ENCODE measurements around the gene ZNFX1.

ZNFX1 gene

GRCh38 chr20:49281913-49282467, 4.1 kb upstream of the ZNFX1 start:
- peaks cover 64% of the 10 kb centered on the region for H3K36me3 ChIP-seq (ENCODE audit: control insufficient read depth, insufficient read depth, low read length)
- no peak overlapping the region for H3K27ac ChIP-seq (ENCODE audit: low read depth, low read length)
- peaks cover 6% of the 10 kb centered on the region for H3K4me1 ChIP-seq (ENCODE audit: control insufficient read depth, insufficient read depth, low read length)
- H3K4me3 ChIP-seq (ENCODE audit: low read length) = no peak overlapping the region
- no peaks in the 10 kb centered on the region for H3K27me3 ChIP-seq (ENCODE audit: control insufficient read depth, insufficient read depth, low read length)
- no peak overlapping the region for H3K9ac ChIP-seq (ENCODE audit: low read length)

- no peaks in the 10 kb centered on the region for H3K27me3 ChIP-seq (ENCODE audit: control insufficient read depth, insufficient read depth, low read length)
- H3K9ac ChIP-seq (ENCODE audit: low read length) = no peak overlapping the region
- no peak overlapping the region for H3K27ac ChIP-seq (ENCODE audit: low read depth, low read length)
- H3K4me1 ChIP-seq (ENCODE audit: control insufficient read depth, insufficient read depth, low read length) = peaks cover 9% of the 10 kb centered on the region
- peaks cover 57% of the 10 kb centered on the region for H3K36me3 ChIP-seq (ENCODE audit: control insufficient read depth, insufficient read depth, low read length)
- no peak overlapping the region for H3K4me3 ChIP-seq (ENCODE audit: low read length)
Measured at GRCh38 chr20:49281059-49281912, 3.4 kb upstream of the ZNFX1 start.

GRCh38 chr20:49280463-49281058, 2.7 kb upstream of the ZNFX1 start:
- H3K9ac ChIP-seq (ENCODE audit: low read length) = no peak overlapping the region
- no peaks in the 10 kb centered on the region for H3K27me3 ChIP-seq (ENCODE audit: control insufficient read depth, insufficient read depth, low read length)
- peak overlapping the region; percentile 99 for H3K4me3 ChIP-seq (ENCODE audit: low read length)
- no peak overlapping the region for H3K27ac ChIP-seq (ENCODE audit: low read depth, low read length)
- peaks cover 50% of the 10 kb centered on the region for H3K36me3 ChIP-seq (ENCODE audit: control insufficient read depth, insufficient read depth, low read length)
- H3K4me1 ChIP-seq (ENCODE audit: control insufficient read depth, insufficient read depth, low read length) = peaks cover 15% of the 10 kb centered on the region

- Histone ChIP-seq H3K4me3 (ENCODE audit: low read length) (peak overlapping the region; percentile 99), H3K36me3 (ENCODE audit: control insufficient read depth, insufficient read depth, low read length) (peaks cover 44% of the 10 kb centered on the region), H3K4me1 (ENCODE audit: control insufficient read depth, insufficient read depth, low read length) (peaks cover 16% of the 10 kb centered on the region), H3K9ac (ENCODE audit: low read length) (no peak overlapping the region), H3K27me3 (ENCODE audit: control insufficient read depth, insufficient read depth, low read length) (no peaks in the 10 kb centered on the region), H3K27ac (ENCODE audit: low read depth, low read length) (no peak overlapping the region)
Measured at GRCh38 chr20:49279677-49280462, 2.0 kb upstream of the ZNFX1 start.

GRCh38 chr20:49278818-49279676, 1.2 kb upstream of the ZNFX1 start:
- peak overlapping the region; percentile 91 for H3K27ac ChIP-seq (ENCODE audit: low read depth, low read length)
- peaks cover 16% of the 10 kb centered on the region for H3K4me1 ChIP-seq (ENCODE audit: control insufficient read depth, insufficient read depth, low read length)
- H3K36me3 ChIP-seq (ENCODE audit: control insufficient read depth, insufficient read depth, low read length) = peaks cover 38% of the 10 kb centered on the region
- H3K27me3 ChIP-seq (ENCODE audit: control insufficient read depth, insufficient read depth, low read length) = no peaks in the 10 kb centered on the region
- H3K4me3 ChIP-seq (ENCODE audit: low read length) = peak overlapping the region; percentile 99
- peak overlapping the region; percentile 91 for H3K9ac ChIP-seq (ENCODE audit: low read length)

GRCh38 chr20:49277786-49278035, 146 bp downstream of the ZNFX1 start:
- Histone ChIP-seq H3K36me3 (ENCODE audit: control insufficient read depth, insufficient read depth, low read length) (peaks cover 33% of the 10 kb centered on the region), H3K27ac (ENCODE audit: low read depth, low read length) (peak overlapping the region; percentile 91), H3K9ac (ENCODE audit: low read length) (peak overlapping the region; percentile 87), H3K4me3 (ENCODE audit: low read length) (peak overlapping the region; percentile 99), H3K4me1 (ENCODE audit: control insufficient read depth, insufficient read depth, low read length) (peaks cover 16% of the 10 kb centered on the region), H3K27me3 (ENCODE audit: control insufficient read depth, insufficient read depth, low read length) (no peaks in the 10 kb centered on the region)

GRCh38 chr20:49276961-49277785, 684 bp downstream of the ZNFX1 start:
- peaks cover 28% of the 10 kb centered on the region for H3K36me3 ChIP-seq (ENCODE audit: control insufficient read depth, insufficient read depth, low read length)
- peaks cover 16% of the 10 kb centered on the region for H3K4me1 ChIP-seq (ENCODE audit: control insufficient read depth, insufficient read depth, low read length)

GRCh38 chr20:49276161-49276960, 1.5 kb downstream of the ZNFX1 start:
- Histone ChIP-seq H3K27me3 (ENCODE audit: control insufficient read depth, insufficient read depth, low read length) (no peaks in the 10 kb centered on the region), H3K36me3 (ENCODE audit: control insufficient read depth, insufficient read depth, low read length) (peaks cover 22% of the 10 kb centered on the region), H3K4me3 (ENCODE audit: low read length) (peak overlapping the region; percentile 99), H3K4me1 (ENCODE audit: control insufficient read depth, insufficient read depth, low read length) (peaks cover 16% of the 10 kb centered on the region), H3K27ac (ENCODE audit: low read depth, low read length) (peak overlapping the region; percentile 91), H3K9ac (ENCODE audit: low read length) (no peak overlapping the region)

More at GRCh38 chr20:49276961-49277785, 684 bp downstream of the ZNFX1 start:
- H3K27me3 ChIP-seq (ENCODE audit: control insufficient read depth, insufficient read depth, low read length) = no peaks in the 10 kb centered on the region
- peak overlapping the region; percentile 87 for H3K9ac ChIP-seq (ENCODE audit: low read length)
- H3K27ac ChIP-seq (ENCODE audit: low read depth, low read length) = peak overlapping the region; percentile 91
- H3K4me3 ChIP-seq (ENCODE audit: low read length) = peak overlapping the region; percentile 99

GRCh38 chr20:49275636-49276035, 2.2 kb downstream of the ZNFX1 start:
- Histone ChIP-seq H3K4me1 (ENCODE audit: control insufficient read depth, insufficient read depth, low read length) (peaks cover 16% of the 10 kb centered on the region), H3K4me3 (ENCODE audit: low read length) (no peak overlapping the region), H3K27me3 (ENCODE audit: control insufficient read depth, insufficient read depth, low read length) (no peaks in the 10 kb centered on the region), H3K27ac (ENCODE audit: low read depth, low read length) (no peak overlapping the region), H3K9ac (ENCODE audit: low read length) (no peak overlapping the region), H3K36me3 (ENCODE audit: control insufficient read depth, insufficient read depth, low read length) (peaks cover 21% of the 10 kb centered on the region)

GRCh38 chr20:49275216-49275615, 2.6 kb downstream of the ZNFX1 start:
- no peak overlapping the region for H3K27ac ChIP-seq (ENCODE audit: low read depth, low read length)
- H3K36me3 ChIP-seq (ENCODE audit: control insufficient read depth, insufficient read depth, low read length) = peaks cover 18% of the 10 kb centered on the region
- no peak overlapping the region for H3K4me3 ChIP-seq (ENCODE audit: low read length)
- peaks cover 16% of the 10 kb centered on the region for H3K4me1 ChIP-seq (ENCODE audit: control insufficient read depth, insufficient read depth, low read length)
- no peak overlapping the region for H3K9ac ChIP-seq (ENCODE audit: low read length)
- H3K27me3 ChIP-seq (ENCODE audit: control insufficient read depth, insufficient read depth, low read length) = no peaks in the 10 kb centered on the region

Measured in rectal smooth muscle tissue (tissue), 1 donor.